Central memory CD4-positive, alpha-beta T cell (primary cell): ENCODE results near the gene MYOCD.

Experiments
- DNase-seq: peaks from one replicate; pipeline ENCODE4 v3.0.0; 2022

The MYOCD gene

DNA sequence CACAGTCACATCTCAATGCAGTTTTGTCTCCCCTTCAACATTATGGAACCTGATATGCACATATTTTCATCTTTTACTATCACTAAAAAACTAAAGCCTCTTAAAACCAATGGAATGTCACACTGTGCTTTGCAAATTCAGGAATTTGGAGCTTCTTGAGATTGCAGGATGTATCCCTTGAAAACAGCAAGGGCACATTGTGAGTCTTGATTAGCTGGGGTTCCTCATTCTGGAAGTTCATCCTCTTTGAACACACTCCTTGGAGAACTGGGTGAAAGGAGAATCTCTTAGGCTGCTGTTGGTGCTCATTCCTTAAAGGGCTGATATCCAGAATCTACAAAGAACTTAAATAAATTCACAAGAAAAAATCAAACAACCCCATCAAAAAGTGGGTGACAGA is 21.1 kb upstream of the MYOCD start:
- no peak for DNase-seq

- DNase-seq = no peak
Observed at GRCh38 chr17:12646761-12647422, 18.8 kb upstream of the MYOCD start.

GRCh38 chr17:12648498-12648897 is 17.2 kb upstream of the MYOCD start:
- no peak for DNase-seq

DNA sequence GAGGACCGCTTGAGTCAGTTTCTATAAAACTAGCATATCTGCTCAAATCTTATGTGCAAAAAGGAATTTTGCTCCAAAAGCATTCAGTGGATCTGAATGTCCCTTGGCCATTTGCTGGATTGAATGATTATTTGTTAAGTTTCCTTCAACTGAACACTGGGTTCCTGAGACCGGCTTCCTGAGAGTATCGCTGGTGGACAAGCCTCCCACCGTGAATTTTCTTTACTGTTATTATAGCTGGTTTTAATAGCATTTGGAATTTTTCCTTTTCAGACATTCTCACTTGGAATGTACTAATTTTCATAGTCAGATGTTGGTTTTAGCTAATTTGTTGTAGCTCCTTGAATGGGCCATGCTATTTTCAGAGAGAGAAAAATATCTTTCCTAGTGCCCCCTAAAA is 9.8 kb upstream of the MYOCD start:
- no peak for DNase-seq

- DNase-seq = no peak
Observed at GRCh38 chr17:12656354-12656753, 9.3 kb upstream of the MYOCD start.

DNA sequence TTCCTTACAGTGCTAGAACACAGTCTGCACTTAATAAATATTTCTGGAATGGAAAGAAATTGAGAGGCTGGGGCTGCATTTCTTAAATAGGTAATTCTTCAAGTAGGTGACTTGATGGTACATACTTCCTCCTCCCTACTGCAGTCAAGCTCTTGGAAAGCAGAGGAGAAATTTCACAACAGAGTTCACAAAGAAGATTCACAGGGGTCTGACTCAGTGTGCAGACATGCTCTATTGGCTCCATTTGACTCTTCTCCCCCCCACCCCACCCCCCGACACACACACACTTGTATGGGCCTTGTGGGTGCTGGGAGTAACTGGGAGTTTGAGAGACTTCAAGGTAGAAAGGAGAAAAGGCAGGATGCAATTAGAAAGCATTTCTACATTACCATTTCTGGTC is 6.2 kb upstream of the MYOCD start:
- no peak for DNase-seq

GRCh38 chr17:12664252-12664651 is 1.4 kb upstream of the MYOCD start:
- DNase-seq = no peak

- DNase-seq = no peak
Observed at GRCh38 chr17:12664894-12665262, 812 bp upstream of the MYOCD start.

DNA sequence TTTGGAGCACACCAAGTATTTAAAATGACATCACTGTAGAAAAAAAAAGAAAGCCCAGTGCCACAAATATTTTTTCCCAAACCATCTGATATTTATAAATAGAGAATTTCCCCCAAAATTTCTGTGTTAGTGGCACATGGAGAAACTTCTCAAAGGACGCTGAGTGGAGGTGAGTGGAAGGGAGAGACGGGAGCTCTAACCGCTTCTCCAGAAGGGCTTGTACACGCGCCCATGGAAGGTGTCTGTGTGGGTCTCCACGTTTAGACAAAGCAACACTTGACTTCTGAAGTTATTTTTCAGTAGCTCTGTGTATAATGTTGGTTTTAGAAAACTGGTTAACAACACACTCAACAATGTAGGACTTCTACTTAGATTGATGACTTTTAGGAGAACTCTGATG is 1.0 kb downstream of the MYOCD start:
- DNase-seq = no peak

DNA sequence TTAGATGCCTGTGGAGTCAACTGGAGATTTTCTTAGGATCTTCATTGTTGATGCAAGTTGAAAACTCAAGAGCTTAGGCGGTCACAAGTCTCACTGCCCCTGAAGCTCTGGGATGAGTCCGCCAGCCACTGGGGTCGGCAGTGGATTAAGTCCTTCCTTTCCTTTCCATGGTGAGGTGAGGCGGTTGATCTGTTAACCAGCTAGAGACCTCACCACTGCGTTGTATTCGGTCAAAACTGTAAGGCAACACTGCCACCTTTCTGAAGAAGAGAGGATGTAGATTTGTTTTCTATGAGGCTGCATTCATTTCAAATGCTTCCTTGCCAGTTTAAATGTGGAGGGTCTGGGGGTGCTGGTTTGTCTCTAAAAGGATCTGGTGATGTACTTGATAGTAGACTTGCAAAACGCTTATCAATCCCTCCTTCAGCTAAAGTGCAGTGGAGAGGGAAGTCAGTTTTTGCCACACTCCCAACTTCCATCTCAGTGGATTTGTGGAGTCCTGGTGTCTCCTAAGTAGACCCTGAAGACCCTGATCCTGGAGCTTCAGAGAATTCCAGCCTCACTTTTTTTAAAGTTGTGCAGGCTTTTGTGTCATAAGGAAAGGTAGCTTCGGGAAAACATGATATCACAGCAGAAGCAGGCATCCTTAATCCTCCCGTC is 1.7 kb downstream of the MYOCD start:
- no peak for DNase-seq

- DNase-seq = no peak
Observed at GRCh38 chr17:12671906-12672305, 6.2 kb downstream of the MYOCD start.

DNA sequence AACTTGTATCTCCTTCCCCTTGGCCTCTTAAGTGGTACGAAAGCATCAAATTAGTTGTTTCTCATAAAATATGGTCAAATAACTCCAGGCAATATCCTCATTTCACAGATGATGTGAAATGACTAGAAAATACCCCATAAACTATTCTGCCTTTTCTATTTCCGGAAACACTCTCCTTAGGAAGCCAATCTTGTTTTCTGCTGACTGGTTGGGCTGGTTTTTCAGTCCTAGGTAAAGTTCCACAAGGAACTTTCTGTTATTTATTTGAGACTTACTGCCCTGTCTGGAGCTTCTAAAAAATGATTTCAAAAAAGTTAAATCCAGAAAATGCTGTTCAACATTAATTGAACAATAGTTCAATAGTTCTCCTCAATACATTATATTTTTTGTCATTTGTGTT is 7.3 kb downstream of the MYOCD start:
- DNase-seq = no peak

DNA sequence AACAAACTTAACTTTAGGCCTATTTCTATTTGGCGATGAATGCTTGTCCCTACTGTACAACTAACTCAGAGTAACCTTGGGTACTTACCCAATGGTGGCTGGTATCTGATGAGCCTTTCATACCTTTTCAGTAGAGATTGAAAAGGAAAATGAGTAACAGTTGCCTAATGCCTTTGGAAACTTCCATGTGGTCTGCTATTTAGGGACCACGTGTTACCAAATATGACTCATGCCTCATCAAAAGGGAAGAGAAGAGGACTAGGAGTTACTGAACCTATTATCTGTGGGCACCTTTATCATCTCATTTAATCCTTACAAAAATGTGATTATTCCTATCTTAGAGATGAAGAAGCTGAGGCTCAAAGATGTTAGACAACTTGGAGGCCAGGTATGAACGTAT is 8.1 kb downstream of the MYOCD start:
- DNase-seq = no peak

DNA sequence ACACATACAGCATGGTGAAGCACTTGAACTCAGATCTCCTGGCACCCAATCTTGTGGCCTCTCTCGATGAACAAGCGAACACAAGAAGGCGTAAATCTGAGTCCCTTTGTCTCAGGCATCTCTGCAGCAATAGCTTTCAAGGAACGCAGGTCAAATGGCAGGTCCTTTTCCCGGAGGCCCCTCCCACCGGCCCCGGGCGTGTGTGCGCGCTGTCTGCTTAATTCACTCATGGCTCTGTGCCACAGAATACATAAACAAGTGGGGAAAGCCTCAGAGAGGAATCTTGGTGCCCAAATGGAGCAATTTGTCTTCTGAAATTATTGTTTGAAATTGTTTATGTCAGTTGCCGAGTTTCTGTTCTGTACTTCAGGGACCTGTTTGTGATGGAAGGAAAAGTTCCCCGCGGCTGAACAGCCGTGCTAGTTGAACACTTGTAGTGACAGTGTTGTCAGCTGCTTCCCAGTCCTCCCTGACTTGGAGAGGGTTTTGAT is 14.8 kb downstream of the MYOCD start:
- no peak for DNase-seq

- DNase-seq = no peak
Observed at GRCh38 chr17:12680993-12681392, 15.3 kb downstream of the MYOCD start.

DNA sequence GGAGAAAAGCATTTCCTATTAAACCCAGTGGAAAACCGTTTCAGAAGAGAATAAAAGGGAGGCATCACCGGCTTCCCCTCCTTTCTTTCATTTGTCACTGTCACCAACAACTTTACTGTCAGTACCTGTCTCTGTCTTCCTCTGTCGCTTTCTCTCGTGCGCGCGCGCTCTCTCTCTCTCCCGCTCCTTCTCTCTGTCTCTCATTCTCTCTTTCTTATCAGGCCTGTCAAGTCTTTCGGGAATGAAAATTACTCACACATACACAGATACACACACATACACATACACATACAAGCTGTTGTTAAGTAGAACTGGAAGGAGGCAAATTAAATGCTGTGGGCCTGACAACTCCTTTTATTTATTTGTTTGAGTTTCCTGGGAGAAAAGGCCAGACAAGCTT is 17.6 kb downstream of the MYOCD start:
- no peak for DNase-seq

DNA sequence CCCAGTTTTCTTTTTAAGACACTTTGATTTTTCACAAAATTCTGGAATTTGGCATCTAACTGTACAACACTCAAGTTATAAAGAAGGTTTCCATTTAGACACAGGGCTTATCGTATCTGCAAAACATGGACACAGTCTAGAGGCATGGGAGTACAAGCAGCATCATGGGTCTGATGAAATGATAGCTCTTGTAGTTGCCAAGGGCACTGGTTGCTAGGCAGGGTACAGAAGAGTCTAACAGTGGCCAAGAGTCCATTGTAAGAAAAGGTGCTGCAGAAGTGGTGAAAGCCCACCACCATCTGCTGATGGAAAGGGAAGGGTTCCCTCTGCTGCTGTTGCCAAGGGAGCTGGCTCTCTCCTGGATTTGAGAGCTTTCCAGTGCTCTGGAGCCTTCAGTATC is 20.8 kb downstream of the MYOCD start:
- DNase-seq = no peak

DNA sequence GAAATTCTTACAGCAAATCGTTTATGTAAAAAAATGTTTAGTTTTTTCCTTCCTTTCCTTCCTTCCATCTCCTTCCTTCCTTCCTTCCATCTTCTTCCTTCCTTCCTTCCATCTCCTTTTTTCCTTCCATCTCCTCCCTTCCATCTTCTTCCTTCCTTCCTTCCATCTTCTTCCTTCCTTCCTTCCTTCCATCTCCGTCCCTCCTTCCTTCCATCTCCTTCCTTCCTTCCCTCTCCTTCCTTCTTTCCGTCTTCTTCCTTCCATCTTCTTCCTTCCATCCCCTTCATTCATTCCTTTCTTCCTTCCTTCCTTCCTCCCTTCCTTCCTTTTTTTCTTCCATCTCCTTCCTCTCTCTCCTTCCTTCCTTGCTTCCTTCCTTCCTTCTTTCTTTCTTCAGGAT is 22.7 kb downstream of the MYOCD start:
- no peak for DNase-seq

- no peak for DNase-seq
Observed at GRCh38 chr17:12691173-12691572, 25.5 kb downstream of the MYOCD start.

GRCh38 chr17:12693640-12694039 is 27.9 kb downstream of the MYOCD start:
- DNase-seq = no peak

DNA sequence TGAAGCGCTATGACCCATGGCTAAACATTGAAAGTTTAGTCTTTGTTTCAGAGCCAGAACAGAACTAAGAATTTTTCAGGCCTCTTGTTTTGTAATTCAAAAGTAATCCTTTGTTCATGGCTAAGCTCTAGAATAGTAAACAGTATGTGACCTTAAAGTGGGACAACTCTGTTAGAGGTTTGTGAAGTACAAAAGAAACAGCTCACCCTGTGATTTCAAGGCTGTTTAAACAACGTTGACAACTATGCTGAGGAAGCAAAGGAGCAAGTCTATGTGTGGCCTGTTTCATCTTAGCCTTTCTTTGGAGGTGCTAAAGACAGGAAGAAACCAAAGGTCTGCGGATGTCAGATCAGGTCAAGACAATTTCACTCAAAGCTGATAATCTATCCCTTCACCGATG is 40.4 kb downstream of the MYOCD start:
- no peak for DNase-seq

GRCh38 chr17:12709063-12709462 is 43.4 kb downstream of the MYOCD start:
- no peak for DNase-seq

DNA sequence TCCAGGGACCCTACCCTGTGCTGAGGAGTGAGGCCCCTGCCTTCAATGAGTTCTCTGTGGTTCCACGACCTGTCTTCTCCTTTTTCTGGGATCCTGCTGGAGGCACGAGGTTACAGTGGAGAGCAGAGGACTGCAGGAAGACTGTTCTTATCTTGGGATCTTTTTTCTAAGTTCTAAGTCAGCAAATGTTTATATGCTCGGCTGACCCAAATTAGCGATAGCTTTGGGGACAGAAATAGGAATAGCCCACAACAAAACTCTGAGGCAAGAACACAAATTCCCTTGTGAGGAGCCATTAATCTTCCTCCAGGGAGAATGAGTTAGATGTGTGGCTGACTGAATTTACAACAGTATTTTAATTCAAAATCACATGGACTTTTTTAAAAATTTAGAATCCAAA is 46.7 kb downstream of the MYOCD start:
- DNase-seq = no peak

GRCh38 chr17:12712941-12713340 is 47.3 kb downstream of the MYOCD start:
- no peak for DNase-seq

GRCh38 chr17:12719948-12720347 is 54.3 kb downstream of the MYOCD start:
- no peak for DNase-seq
